CD4-positive, alpha-beta T cell treated with Interleukin-4 for 4 hours (primary cell): ENCODE measurements around the gene PRELP.
"Not testable (repeated sequence)": the region's sequence is repeated elsewhere in the genome, so short reads cannot be mapped to it uniquely, and the experiment has no call there.

ENCODE experiments used
- DNase-seq: peaks from one replicate; pipeline ENCODE4 v3.0.0-alpha.2; 2020

The PRELP gene

DNA sequence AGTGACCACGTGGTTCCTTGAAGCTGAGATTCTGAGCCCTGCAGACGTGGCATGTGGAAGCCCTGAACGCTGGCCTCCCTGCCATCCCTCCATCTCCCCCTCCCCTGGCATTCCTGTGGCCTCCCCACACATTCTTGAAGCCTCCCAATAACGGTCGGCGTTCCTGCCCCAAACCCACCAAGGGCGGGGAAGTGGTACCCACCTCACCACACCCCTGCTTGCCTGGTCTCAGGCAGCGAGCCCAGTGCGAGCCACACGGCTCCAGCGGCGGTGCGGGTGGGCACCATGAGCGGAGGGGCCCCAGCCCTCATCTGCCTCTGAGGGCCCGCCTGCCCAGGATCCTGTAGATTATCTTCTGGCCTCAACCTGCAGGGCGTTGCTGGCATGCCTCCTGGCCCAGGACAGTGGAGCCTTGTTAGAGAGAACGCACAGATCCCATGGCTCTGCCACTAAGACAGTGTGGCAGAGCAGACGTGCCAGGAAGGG lies 20.6 kb upstream of the PRELP start:
- no peak for DNase-seq

DNA sequence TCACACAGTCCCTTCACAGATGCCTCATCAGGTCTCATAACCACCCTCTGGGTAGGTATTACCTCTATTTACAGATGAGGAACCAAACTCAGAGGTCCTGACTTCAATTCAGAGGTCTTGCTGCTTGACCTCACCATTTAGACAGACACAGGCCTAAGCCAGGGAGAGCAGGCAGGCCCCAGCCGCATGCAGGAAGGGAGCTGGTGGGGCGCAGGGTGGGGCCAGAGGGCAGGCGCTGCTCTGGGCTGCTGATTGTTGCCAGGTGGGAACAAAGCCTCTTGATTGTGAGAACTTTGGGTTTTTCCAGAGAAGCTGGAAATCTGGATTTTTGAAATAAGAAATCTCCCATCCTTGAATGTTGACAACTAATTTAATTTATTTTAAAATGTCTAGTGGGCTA lies 19.9 kb upstream of the PRELP start:
- DNase-seq, result no peak

DNA sequence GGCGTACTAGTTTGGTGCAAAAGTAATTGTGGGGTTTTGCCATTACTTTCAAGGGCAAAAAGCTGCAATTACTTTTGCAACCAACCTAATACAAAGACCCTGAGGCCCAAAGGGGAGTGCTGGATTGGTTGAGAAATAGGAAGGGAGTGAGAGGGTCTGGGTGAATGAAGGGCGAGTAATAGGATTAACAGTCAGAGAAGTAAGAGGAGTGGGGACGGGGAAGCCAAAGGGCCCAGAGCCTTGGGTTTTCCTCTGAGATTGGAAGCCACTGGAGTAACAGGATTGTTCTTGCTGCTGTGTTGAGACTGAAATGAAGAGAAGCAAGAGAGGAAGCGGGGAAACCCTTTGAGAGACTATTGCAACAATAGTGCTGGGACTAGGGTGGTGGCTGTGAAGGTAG lies 19.0 kb upstream of the PRELP start:
- no peak for DNase-seq

DNA sequence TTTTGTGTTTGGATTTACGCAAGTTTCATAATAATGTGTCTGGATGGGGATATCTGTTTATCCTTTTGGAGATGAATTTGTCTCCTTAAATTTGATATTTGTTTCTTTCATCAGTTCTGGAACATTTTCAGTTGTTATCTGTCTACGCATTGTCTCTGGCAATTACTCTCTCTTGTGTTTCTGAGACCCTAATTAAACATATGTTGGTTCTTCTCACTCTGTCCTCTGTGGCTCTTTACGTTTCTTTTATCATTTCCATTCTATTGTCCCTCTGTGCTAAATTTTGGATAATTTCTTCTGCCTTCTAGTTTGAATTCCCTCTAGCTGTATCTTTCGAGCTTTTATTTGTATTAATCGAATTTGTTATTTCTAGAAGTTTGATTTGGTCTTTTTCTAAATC lies 17.5 kb upstream of the PRELP start:
- no peak for DNase-seq

DNA sequence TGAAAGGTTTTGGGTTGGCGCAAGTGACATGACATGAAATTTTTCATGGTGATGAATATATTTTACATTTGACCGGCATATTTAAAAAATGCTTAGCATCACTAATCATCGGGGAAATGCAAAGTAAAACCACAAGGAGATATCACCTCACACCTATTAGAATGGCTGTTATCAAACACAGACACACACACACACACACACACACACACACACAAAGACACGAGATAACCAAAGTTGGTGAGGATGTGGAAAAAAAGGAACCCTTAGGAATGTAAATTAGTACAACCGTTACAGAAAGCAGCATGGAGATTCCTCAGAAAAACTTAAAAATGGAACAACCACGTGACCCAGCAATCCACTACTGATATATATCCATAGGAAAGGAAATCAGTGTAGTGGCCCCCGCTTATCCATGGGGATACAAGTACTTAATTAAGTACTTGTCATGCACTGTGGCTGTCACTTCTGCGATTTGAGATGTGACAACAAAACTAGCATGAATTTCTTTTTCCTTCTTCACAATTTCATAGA lies 15.9 kb upstream of the PRELP start:
- no peak for DNase-seq

DNA sequence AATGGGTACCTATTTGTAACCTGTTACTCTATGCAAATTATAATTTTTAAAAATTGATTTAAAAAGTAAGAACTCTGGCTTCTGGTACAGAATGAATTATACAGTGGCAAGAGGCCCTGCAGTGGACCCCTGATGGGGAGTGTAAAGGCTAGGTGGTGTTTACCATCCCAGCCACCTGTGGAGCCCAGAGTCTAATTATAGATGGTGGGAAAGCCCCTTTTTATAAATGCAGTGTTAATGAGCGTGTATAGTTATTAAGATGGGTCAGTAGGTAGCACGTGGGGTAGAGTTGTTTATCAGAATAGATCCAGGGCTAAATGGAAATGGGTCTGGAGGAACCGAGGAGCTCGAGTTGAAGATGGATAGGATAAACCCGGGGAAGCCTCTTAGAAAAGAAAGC lies 13.9 kb upstream of the PRELP start:
- DNase-seq, result no peak

DNA sequence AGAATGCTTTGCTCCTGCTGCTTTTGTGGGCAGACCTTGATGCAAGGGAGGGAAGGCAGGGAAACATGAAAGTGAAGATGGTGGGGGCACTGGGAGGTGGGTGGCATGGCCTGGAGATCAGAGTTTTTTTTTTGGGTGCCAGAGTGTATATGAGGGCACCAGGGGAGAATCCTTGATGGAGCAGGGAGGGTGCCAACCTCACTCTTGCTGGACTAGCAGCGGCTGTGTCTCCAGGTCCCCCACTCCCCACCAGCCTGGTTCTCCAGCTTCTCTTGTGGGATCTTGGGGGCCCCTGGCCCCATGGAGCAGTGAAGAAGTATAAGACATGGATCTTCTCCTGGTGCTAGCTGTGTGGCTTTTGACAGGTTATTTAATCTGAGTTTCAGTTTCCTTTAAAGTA lies 13.5 kb upstream of the PRELP start:
- no peak for DNase-seq

DNA sequence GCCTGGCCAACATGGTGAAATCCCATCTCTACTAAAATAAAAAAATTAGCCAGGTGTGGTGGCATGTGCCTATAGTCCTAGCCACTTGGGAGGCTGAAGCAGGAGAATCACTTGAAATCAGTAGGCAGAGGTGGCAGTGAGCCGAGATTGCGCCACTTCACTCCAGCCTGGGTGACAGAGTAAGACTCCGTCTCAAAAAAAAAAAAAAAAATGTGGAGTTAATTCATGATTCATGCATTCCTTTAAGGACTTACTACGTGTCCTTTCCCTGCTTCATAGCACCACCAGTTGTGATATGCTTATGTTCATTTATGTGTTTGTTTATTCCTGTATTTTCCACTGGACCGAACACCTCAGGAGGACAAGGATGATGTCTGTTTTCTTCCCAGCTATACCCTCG lies 12.7 kb upstream of the PRELP start:
- no peak for DNase-seq

DNA sequence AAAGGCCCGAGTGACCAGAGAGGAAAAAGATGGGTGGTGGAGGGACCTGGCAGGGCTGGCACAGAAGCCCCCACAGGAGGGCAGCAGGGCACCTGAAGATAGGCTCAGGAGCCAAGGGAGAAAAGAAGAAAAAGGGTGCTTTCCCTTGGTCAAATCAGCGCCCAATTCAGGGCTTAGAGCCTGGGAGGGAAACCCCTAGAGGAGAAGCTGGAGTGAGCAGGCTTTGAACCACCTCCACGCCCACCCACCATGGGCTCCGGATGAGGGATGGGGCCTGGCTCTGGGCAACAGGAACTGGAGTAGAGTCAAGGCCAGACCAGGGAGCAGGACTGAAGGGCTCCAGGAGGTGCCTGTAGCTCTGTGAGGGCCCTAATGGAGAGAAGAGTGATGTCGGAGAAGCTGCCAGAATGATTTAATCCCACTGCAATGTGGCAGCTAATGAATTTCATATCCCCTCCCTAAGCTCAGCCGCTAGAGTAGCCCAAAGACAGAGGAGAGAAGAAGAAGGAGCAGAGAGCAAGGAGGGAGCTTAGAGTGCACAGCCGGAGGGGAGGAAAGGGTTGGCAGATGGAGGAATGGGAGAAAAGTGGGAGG lies 12.0 kb upstream of the PRELP start:
- DNase-seq, result no peak

DNA sequence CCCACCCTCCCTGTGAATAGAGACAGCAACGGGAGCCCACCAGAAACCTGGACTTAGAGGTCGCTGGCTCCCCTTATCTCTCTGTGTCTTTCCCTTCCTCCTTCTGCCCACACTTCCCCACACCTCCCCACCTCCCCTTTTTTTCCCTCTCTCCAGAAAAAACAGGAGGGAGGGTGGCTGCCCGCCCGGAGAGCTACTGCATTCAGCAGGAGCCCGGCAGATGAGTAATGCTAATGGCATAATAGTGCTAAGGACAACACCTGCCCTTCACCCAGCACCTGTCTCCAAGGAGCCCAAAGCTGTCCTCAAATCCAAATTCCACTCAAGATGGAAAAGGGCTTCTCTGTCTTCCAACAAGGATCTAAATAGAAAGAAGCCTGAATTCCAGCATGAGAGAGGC lies 11.4 kb upstream of the PRELP start:
- DNase-seq, result no peak

DNA sequence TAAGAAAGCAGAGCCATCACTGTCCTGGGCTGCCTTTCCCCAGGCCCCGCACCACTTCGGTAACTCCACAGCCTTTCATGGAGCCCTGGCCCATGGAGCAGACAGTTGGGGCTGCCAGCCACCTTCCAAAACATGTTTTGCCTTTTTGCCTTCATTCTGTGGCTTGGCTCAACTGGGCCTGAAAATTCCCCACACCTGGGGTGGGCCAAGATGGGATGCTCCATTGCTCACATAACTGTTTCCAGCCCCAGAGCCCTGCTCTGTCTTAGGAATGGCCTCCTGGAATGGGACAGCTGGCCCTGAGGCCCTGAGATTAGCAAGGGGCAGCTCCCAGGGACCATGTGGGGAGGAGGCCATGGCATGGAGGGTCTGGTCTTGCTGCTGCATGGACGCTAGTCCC lies 10.9 kb upstream of the PRELP start:
- no peak for DNase-seq

DNA sequence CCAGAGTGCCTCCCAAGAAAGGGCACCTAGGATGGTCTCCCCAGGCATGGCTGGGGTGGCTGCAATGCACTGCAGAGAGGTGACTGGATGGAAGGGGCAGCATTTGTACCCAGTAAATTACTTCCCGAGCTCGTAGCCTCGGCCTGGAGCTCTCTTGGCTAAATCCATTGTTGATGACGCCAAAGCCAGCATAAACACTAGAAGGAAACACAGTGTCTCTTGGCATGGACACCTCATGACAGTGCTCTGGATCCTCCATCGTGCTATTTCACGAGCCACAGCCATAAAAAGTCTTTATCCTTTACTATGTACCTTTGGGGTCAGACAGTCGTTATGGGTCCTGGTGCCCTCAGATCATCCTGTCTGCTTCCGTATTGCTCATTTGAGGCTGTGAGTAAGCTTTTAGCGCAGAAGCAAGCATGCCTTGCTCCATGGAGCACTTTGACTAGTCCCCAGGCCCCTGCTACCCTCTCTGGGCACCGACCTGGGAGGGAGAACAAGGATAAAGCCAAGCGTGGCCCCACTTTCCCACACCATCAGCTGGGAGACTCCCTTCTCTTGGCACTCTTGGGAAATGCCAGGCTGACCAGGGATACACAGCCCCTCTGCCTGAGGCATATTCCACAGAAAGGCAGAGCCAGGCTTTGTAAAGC lies 10.3 kb upstream of the PRELP start:
- DNase-seq, result no peak

DNA sequence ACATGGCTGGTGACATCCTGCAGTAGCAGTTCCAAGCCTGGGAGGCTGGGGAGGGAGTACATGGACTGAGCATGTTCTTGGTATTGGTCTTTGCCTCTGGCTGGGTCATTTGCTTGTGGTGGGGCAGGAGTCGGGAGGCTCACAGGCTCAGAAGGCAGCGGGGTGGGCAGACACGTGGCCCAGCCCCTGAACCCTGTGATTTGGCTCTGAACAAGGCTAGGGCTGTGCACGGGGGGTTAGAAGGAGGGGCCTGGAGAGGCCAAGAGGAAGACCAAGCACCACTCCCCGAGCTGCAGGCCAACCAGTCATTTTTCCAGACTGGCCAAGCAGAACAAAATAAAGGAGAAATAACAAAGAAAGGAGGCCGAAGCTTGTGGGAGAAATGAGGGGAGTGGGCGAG lies 9.7 kb upstream of the PRELP start:
- no peak for DNase-seq

DNA sequence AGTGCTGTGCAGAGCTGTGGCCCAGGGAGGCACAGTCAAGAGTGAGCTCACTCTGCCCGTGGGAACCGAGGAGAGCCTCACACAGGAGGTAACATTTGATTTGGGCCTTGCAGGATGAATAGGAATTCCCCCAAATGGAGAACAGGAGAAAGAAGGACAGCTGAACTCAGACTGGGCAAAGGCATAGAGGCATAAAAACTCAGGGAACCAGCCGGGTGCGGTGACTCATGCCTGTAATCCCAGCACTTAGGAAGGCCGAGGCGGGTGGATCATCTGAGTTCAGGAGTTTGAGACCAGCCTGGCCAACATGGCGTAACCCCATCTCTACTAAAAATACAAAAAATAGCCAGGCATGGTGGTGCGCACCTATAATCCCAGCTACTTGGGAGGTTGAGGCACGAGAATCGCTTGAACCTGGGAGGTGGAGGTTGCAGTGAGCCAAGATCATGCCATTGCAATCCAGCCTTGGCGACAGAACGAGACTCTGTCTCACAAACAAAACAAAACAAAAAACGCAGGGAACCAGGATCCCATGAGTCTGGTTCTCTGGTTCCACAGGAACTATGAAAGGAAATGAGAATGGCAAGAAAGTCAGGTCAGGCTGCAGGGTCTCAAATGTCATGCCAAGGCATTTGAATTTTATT lies 8.6 kb upstream of the PRELP start:
- not testable (repeated sequence) for DNase-seq

DNA sequence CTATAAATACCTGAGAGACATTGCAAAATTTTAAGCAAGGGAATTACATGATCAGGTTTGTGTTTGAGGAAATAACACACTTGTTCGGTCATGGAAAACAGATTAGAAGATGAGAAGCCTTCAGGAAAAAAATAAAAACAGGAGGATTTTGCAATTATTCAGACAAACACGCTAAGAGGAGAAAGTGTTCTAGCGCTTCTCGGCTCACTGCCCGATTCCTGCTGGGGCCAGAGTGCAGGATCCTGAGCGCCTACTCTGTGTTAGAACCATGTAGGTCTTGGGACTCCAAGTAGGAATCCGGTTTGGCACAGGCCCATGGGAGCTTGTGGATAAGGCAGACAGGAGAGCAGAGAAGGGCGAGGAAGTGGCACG lies 8.1 kb upstream of the PRELP start:
- DNase-seq, result no peak

DNA sequence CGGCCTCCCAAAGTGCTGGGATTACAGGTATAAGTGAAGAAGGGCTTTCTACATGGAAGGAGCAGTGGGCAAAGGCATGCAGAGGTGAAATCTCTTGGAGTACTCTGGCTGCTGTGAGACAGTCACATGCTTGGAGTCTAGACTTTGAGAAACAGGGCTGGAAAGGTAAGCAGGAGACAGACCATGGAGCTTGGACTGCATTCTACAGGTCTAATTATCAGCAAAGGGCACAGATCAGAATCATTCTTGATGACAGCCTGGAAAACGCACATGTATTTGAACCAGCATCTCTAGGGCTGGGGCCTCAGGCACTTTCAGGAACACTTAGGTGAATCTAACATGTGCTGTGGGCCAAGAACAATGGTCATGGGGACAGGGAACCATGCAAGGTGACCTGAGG lies 7.3 kb upstream of the PRELP start:
- DNase-seq, result no peak

DNA sequence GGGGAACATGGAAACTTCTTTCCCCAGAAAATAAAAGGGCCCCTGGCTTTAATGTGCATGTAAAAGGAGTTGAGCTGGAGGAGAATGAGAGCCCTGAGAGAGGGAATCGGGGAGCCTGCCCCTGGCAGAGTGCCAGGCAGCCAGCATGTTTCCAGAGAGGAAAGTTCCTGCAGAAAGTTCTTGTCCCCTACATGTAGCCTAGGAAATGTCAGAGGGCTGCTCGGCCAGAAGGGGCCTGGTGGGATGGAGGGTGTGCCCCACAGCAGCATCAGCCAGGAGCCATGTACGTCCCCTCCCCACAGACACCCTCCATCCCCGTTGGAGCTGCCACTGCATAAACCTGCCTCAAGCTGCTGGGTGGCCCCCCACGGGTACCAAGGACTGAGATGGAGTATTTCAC lies 5.4 kb upstream of the PRELP start:
- no peak for DNase-seq

DNA sequence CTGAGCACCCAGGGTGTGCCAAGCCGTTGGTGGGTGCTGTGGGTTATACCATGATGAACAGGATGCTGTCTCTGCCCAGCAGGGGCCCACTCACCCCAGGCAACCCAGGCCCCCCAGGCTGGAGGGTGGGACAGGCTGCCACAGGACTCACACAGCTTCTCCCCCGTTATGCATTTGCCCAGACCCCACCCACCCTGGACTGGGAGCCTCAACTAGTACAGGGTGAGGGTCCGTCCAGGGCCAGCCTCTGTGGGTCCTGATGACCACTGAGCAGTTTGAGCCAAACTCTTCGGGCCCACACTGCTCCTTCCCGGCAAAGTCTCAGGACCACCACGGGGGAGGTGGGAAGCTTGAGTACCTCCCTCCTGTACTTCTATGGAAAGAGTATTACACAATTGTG lies 3.8 kb upstream of the PRELP start:
- DNase-seq, result no peak

DNA sequence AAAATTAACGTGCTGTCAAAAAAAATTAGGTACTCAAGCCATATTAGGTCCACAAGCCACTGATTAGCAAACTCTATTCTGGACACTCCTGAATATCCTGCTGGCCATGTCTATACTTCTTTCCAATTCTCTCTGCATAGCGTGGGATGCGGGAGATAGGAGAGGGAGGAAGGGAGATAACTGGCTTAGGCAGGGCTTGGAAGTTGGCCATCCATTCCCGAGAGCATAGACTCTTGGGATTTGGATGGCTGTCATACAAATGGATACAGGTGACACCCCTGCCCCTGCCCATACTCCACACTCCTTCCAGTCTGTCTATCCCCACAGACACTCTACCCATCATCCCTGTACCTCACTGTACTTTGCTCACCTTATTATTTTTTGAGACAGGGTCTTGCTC lies 2.3 kb upstream of the PRELP start:
- no peak for DNase-seq

DNA sequence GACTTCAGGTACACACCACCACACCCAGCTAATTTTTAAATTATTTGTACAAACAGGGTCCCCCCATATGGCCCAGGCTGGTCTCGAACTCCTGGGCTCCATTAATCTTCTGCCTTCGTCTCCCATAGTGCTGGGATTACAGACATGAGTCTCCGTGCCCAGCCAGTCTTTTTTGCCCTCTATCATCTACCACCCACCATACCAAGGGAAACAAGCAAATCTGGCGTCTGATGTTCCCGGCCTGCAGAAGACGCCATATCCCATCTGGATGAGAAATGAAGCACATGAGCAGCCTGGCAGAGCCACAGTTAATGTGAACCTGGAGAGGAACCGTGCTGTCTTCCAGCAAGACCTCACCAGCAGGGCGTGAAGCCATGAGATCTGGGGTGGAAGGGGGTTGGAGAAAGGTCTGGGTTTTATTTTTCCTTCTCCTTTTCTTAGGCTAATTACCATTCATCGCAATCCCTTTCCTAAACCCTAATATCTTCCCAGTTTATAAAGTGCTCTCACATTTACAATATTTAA lies 1.8 kb upstream of the PRELP start:
- DNase-seq, result no peak

DNA sequence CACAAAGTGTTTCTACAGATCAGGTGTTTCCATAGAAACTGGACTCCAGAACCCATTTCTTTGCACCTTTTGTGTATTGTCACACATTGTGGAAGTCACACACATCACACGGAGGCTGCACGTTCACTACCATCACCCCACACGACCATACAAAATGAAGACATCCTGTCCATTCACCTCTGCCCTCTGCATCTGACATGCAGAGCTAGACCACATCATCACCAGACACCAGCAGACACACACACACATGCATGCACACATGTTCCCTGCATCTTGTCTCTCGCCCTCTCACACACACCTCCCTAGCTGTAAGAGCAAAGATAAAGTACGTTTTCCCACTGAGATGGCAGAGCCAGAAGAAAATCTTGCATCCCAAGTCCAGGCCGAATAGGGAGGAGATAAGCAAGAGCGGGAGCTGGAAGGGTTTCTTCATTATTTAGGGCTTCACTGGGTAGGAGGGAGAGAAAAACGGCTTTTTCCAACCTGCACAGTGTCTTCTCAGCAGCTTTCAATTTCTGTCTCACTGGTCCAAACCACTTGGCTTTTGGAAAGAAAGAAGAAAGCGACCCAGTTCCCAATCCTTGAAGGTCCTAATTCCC lies 709 bp downstream of the PRELP start:
- DNase-seq, result no peak

DNA sequence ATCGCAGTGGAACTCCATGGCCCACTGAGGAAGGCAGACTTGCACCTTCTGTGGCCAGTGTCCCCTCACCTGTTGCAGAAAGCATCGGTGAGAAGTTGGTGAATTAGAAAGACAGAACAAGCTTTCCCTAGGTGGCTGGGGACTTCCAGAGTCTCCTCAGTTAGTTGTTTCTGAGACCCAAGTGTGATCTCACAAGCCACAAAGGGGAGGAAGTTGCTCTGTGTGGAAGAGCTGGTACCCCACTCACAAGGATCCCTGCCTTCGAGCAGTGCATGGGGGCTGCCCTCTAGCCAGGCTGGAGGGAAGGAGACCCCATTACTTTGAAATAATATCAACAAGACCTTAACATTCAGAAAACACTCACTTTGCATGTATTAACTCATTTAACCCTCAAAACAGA lies 2.1 kb downstream of the PRELP start:
- no peak for DNase-seq

DNA sequence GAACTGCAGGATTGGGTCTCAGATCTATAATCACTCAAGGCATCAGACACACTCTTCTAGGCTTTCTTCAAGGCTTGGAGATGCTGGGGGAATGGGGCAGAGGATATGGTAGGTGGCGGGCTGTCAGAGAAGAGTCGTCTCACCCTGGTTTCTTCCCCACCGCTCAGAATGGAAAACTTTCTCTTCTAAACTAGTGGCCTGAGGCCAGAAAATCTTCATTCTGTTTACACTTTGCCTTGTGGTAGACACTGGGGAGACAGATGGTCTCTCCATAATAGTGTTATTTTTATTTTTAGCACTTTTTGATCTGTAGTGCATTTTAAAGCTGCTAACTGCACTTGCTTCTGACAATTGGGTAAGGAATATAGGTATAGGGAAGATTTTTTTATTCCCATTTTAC lies 2.6 kb downstream of the PRELP start:
- DNase-seq, result no peak

DNA sequence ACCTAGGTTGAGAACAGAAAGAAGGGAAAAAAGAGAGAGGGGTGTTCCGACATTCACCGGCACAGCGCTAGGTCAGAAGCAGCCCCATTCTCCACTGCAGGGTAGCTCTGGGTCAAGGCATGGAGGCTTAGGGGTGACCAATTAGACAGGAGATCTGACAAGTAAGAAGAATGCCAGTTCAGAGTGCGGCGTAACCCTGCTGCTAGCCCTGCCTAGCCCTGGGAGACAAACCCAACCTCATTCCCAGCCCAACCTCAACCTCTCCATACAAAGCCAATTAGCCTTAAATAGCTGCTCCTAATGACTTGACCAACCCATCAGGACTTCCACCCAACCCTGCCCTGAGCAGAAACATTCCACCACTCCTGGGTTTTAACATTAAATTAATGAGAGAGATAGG lies 3.4 kb downstream of the PRELP start:
- DNase-seq, result no peak
